ENCODE measurements around the gene C5AR2. TPM values are rescaled to one million over a fixed set of nuclear protein-coding genes. Genes with fewer than 3 reads are reported as not detected.

Gene C5AR2
- polyA plus RNA-seq, 1 donor (not counting 4 experiments of a cell fraction or from before 2014, with no cell fraction given) = not detected

DNA sequence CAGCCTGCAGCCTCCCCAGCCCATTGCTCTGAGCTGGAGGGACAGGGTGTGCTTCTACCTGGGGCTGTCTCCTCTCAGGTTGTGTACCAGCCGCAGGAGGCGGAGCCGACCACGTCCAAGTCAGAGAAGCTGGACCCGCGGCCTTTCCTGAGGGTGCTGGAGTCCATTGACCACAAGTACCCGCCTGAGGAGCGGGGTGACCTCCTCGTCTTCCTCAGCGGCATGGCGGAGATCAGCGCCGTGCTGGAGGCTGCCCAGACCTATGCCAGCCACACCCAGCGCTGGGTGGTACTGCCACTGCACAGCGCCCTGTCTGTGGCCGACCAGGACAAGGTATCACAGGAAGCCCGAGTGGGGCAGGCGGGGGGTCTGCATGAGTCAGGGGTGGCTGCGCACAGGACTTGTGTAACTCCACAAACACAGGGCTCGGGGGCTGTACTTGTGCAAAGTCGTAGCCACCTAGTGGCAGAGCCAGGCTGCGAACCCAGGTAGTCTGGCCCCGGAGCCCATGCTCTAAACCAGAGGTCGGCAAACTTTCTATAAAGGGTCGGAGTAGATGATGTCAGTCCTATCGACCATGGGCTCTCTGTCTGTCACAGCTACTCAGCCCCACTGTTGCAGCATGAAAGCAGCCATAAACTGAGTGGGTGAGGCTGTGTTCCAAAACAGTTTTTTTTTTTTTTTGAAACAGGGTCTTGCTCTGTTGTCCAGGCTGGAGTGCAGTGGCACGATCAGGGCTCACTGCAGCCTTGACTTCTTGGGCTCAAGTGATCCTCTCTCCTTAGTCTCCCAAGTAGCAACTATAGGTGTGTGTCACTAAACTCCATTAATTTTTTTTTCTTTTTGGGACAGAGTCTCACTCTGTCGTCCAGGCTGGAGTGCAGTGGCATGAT lies 26.1 kb downstream of the C5AR2 start:
- no peak overlapping the region for H3K9ac ChIP-seq (ENCODE audit: control insufficient read depth, extremely low read depth, insufficient read depth, low read length)
- no peak overlapping the region for H2AFZ ChIP-seq (ENCODE audit: control insufficient read depth, low read length)
- H4K20me1 ChIP-seq (ENCODE audit: control insufficient read depth, extremely low read depth, insufficient read depth, low read length) = no peaks in the 10 kb centered on the region
- no peaks in the 10 kb centered on the region for H3K9me1 ChIP-seq (ENCODE audit: control insufficient read depth, extremely low read depth, insufficient read depth, low read length)
- no peak for FAIRE-seq
- H3K4me3 ChIP-seq (ENCODE audit: control insufficient read depth in 2 of 3, extremely low read depth in 1 of 3, insufficient read depth in 2 of 3, low read depth in 1 of 3, low read length in 3 of 3) = no peak overlapping the region
- H3K36me3 ChIP-seq (ENCODE audit: control insufficient read depth in 2 of 2, extremely low read depth in 1 of 2, insufficient read depth in 2 of 2, low read length in 2 of 2) = peaks cover 39 to 54% of the 10 kb centered on the region in 2 experiments
- no peak overlapping the region for H3K27ac ChIP-seq (ENCODE audit: control insufficient read depth, insufficient read depth, low read length)
- H3K79me2 ChIP-seq (ENCODE audit: control insufficient read depth, insufficient read depth, low read length) = peaks cover 18% of the 10 kb centered on the region
- TF ChIP-seq, protein P1, sequence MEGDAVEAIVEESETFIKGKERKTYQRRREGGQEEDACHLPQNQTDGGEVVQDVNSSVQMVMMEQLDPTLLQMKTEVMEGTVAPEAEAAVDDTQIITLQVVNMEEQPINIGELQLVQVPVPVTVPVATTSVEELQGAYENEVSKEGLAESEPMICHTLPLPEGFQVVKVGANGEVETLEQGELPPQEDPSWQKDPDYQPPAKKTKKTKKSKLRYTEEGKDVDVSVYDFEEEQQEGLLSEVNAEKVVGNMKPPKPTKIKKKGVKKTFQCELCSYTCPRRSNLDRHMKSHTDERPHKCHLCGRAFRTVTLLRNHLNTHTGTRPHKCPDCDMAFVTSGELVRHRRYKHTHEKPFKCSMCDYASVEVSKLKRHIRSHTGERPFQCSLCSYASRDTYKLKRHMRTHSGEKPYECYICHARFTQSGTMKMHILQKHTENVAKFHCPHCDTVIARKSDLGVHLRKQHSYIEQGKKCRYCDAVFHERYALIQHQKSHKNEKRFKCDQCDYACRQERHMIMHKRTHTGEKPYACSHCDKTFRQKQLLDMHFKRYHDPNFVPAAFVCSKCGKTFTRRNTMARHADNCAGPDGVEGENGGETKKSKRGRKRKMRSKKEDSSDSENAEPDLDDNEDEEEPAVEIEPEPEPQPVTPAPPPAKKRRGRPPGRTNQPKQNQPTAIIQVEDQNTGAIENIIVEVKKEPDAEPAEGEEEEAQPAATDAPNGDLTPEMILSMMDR (optimal IDR thresholded peaks at IDR 0.05 in 1 of 3, IDR thresholded peaks at IDR 0.05 in 1 of 3, conservative IDR thresholded peaks at IDR 0.05 in 1 of 3; ENCODE audit: extremely low read depth in 1 of 3, insufficient read depth in 2 of 3, low read length in 3 of 3) = peak in 2 of 3 experiments; percentile 36 to 39
- no peak for TF ChIP-seq EZH2 (IDR thresholded peaks at IDR 0.05; ENCODE audit: low read length)
- DNase-seq (ENCODE audit: low read depth, low spot score) = no peak
- no peaks in the 10 kb centered on the region for H3K4me1 ChIP-seq (ENCODE audit: control insufficient read depth, extremely low read depth, insufficient read depth, low read length)
- H3K4me2 ChIP-seq (ENCODE audit: control insufficient read depth, extremely low read depth, insufficient read depth, low read depth, low read length) = no peak overlapping the region
- dilution Hi-C loops (cut with MboI; ENCODE audit: extremely low pct_ligation_motif_present, low sequenced_read_pairs) = no loop called here
- H3K27me3 ChIP-seq (ENCODE audit: control insufficient read depth, extremely low read depth, insufficient read depth, low read length) = no peaks in the 10 kb centered on the region
- no peaks in the 10 kb centered on the region for H3K9me3 ChIP-seq (ENCODE audit: control insufficient read depth, low read depth, low read length)

DNA sequence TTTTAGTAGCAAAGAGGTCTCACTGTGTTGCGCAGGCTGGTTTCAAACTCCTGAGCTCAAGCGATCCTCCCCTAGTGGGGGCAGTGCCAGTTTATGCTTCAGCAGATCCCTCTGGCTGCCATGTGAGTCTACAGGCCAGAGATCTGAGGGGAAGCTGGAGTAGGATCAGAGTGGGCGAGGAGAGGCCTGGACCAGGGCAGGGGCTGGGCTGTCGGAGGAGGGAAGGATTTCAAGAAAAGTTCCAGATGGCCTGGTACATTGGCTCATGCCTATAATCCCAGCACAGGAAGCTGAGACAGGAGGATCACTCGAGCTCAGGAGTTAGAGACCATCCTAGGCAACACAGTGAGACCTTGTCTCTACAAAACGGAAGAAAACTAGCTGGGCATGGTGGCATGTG lies 27.0 kb downstream of the C5AR2 start:
- FAIRE-seq = no peak
- peaks cover 11% of the 10 kb centered on the region for H3K79me2 ChIP-seq (ENCODE audit: control insufficient read depth, insufficient read depth, low read length)
- peaks cover 34 to 54% of the 10 kb centered on the region in 2 experiments for H3K36me3 ChIP-seq (ENCODE audit: control insufficient read depth in 2 of 2, extremely low read depth in 1 of 2, insufficient read depth in 2 of 2, low read length in 2 of 2)
- H3K4me2 ChIP-seq (ENCODE audit: control insufficient read depth, extremely low read depth, insufficient read depth, low read depth, low read length) = no peak overlapping the region
- dilution Hi-C loops (cut with MboI; ENCODE audit: extremely low pct_ligation_motif_present, low sequenced_read_pairs) = no loop called here
- no peak overlapping the region for H3K4me3 ChIP-seq (ENCODE audit: control insufficient read depth in 2 of 3, extremely low read depth in 1 of 3, insufficient read depth in 2 of 3, low read depth in 1 of 3, low read length in 3 of 3)
- no peak overlapping the region for H3K9ac ChIP-seq (ENCODE audit: control insufficient read depth, extremely low read depth, insufficient read depth, low read length)
- H2AFZ ChIP-seq (ENCODE audit: control insufficient read depth, low read length) = no peak overlapping the region
- H3K4me1 ChIP-seq (ENCODE audit: control insufficient read depth, extremely low read depth, insufficient read depth, low read length) = peaks cover 2% of the 10 kb centered on the region
- no peaks in the 10 kb centered on the region for H4K20me1 ChIP-seq (ENCODE audit: control insufficient read depth, extremely low read depth, insufficient read depth, low read length)
- no peaks in the 10 kb centered on the region for H3K9me3 ChIP-seq (ENCODE audit: control insufficient read depth, low read depth, low read length)
- H3K27me3 ChIP-seq (ENCODE audit: control insufficient read depth, extremely low read depth, insufficient read depth, low read length) = no peaks in the 10 kb centered on the region
- H3K9me1 ChIP-seq (ENCODE audit: control insufficient read depth, extremely low read depth, insufficient read depth, low read length) = no peaks in the 10 kb centered on the region
- no peak for TF ChIP-seq EZH2 (IDR thresholded peaks at IDR 0.05; ENCODE audit: low read length)
- TF ChIP-seq, protein P1 (optimal IDR thresholded peaks at IDR 0.05 in 1 of 3, IDR thresholded peaks at IDR 0.05 in 1 of 3, conservative IDR thresholded peaks at IDR 0.05 in 1 of 3; ENCODE audit: extremely low read depth in 1 of 3, insufficient read depth in 2 of 3, low read length in 3 of 3) = no peak
- DNase-seq (ENCODE audit: low read depth, low spot score) = no peak
- H3K27ac ChIP-seq (ENCODE audit: control insufficient read depth, insufficient read depth, low read length) = no peak overlapping the region

Data from keratinocyte (primary cell).